SK-N-SH (cell line): ENCODE results near the gene SIGLEC9.

Experiments used
- CHD2 ChIP-seq: fragments of 150-350 bp; IDR thresholded peaks from 2 replicates; pipeline ENCODE4 v1.6.1; 2018; ENCODE audit warnings: low read length; ENCODE audit not compliant: partially characterized antibody
- GABPA ChIP-seq: IDR thresholded peaks from 2 replicates; pipeline ENCODE4 v1.4.0; 2012; ENCODE audit warnings: low read depth, mild to moderate bottlenecking
- RAD21 ChIP-seq: IDR thresholded peaks from 2 replicates; pipeline ENCODE4 v1.6.1; 2012; ENCODE audit warnings: mild to moderate bottlenecking, low read length
- YY1 ChIP-seq: IDR thresholded peaks from 2 replicates; pipeline ENCODE4 v1.4.0; 2012; ENCODE audit warnings: low read depth, mild to moderate bottlenecking
- TF ChIP-seq, protein P1 (sequence below): fragments of 150-350 bp; IDR thresholded peaks from 2 replicates; pipeline ENCODE4 v1.6.1; 2017; ENCODE audit warnings: antibody characterized with exemption, low read length, low read depth, borderline replicate concordance
- TF ChIP-seq, protein P2 (sequence below): fragments of 200-600 bp; sonication (generic); IDR thresholded peaks from 2 replicates; pipeline ENCODE4 v1.6.1; 2017; ENCODE audit warnings: antibody characterized with exemption, mild to moderate bottlenecking, moderate library complexity

DNA sequence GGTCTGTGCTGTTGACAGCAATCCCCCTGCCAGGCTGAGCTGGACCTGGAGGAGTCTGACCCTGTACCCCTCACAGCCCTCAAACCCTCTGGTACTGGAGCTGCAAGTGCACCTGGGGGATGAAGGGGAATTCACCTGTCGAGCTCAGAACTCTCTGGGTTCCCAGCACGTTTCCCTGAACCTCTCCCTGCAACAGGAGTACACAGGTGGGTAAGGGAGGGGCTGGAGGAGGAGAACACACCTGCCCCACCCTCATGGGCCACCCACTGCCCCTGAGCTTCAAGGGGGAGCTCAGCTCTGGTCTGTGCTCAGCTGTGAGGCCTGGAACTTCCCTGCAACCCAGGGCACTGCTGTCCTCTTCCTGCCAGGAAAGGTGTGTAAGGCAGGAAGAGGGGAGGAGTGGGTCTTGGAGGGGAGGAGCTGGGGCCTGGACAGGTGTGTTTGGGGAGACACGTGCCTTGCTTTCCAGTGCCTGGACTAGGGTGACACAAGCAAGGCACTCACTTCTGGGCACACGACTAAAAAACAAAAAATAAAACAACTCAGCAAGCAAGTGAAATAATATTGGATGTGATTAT lies 21.3 kb downstream of the SIGLEC9 start:
- TF ChIP-seq, protein P1, sequence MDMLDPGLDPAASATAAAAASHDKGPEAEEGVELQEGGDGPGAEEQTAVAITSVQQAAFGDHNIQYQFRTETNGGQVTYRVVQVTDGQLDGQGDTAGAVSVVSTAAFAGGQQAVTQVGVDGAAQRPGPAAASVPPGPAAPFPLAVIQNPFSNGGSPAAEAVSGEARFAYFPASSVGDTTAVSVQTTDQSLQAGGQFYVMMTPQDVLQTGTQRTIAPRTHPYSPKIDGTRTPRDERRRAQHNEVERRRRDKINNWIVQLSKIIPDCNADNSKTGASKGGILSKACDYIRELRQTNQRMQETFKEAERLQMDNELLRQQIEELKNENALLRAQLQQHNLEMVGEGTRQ, result no peak
- TF ChIP-seq, protein P2, sequence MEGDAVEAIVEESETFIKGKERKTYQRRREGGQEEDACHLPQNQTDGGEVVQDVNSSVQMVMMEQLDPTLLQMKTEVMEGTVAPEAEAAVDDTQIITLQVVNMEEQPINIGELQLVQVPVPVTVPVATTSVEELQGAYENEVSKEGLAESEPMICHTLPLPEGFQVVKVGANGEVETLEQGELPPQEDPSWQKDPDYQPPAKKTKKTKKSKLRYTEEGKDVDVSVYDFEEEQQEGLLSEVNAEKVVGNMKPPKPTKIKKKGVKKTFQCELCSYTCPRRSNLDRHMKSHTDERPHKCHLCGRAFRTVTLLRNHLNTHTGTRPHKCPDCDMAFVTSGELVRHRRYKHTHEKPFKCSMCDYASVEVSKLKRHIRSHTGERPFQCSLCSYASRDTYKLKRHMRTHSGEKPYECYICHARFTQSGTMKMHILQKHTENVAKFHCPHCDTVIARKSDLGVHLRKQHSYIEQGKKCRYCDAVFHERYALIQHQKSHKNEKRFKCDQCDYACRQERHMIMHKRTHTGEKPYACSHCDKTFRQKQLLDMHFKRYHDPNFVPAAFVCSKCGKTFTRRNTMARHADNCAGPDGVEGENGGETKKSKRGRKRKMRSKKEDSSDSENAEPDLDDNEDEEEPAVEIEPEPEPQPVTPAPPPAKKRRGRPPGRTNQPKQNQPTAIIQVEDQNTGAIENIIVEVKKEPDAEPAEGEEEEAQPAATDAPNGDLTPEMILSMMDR, result no peak
- TF ChIP-seq GABPA (no peak), CHD2 (no peak), YY1 (no peak), RAD21 (no peak)
